ENCODE measurements around the gene UPK1A.

GRCh38 chr19:35639863-35640262 lies 26.5 kb upstream of the UPK1A start:
- no peak for TF ChIP-seq LEF1 (IDR thresholded peaks at IDR 0.05; ENCODE audit: borderline replicate concordance)
- no peak for TF ChIP-seq ZNF384 (IDR thresholded peaks at IDR 0.05)
- no peak for TF ChIP-seq NFRKB (IDR thresholded peaks at IDR 0.05)
